ENCODE data around the gene TTC23.

TTC23 gene

GRCh38 chr15:99224372-99225214 is 24.8 kb downstream of the TTC23 start:
- Histone ChIP-seq H3K36me3 (ENCODE audit: insufficient read depth) (no peaks in the 10 kb centered on the region), H2AFZ (ENCODE audit: low read depth) (no peak overlapping the region), H3K4me2 (no peak overlapping the region), H3K79me2 (ENCODE audit: insufficient read depth, low read depth) (no peaks in the 10 kb centered on the region), H3K4me3 (IDR thresholded peaks at IDR 0.05; ENCODE audit: insufficient read depth, low read depth, low read length) (no peak overlapping the region), H4K20me1 (ENCODE audit: insufficient read depth) (no peaks in the 10 kb centered on the region), H3K27me3 (ENCODE audit: insufficient read depth, low read depth) (no peaks in the 10 kb centered on the region), H3K9ac (no peak overlapping the region), H3K27ac (no peak overlapping the region), H3K4me1 (ENCODE audit: low read depth, poor library complexity, severe bottlenecking) (no peaks in the 10 kb centered on the region)
- no peak for TF ChIP-seq CTCF (conservative IDR thresholded peaks at IDR 0.05; ENCODE audit: low read depth, low read length)

GRCh38 chr15:99213187-99213811 is 36.1 kb downstream of the TTC23 start:
- no peak overlapping the region for H2AFZ ChIP-seq (ENCODE audit: low read depth)
- no peaks in the 10 kb centered on the region for H4K20me1 ChIP-seq (ENCODE audit: insufficient read depth)
- no peaks in the 10 kb centered on the region for H3K36me3 ChIP-seq (ENCODE audit: insufficient read depth)
- no peak overlapping the region for H3K4me3 ChIP-seq (IDR thresholded peaks at IDR 0.05; ENCODE audit: insufficient read depth, low read depth, low read length)
- no peak overlapping the region for H3K4me2 ChIP-seq
- no peak overlapping the region for H3K27ac ChIP-seq
- no peaks in the 10 kb centered on the region for H3K79me2 ChIP-seq (ENCODE audit: insufficient read depth, low read depth)
- no peaks in the 10 kb centered on the region for H3K4me1 ChIP-seq (ENCODE audit: low read depth, poor library complexity, severe bottlenecking)
- no peaks in the 10 kb centered on the region for H3K27me3 ChIP-seq (ENCODE audit: insufficient read depth, low read depth)
- no peak overlapping the region for H3K9ac ChIP-seq
- peak; percentile 87 for TF ChIP-seq CTCF (conservative IDR thresholded peaks at IDR 0.05; ENCODE audit: low read depth, low read length)

- Histone ChIP-seq H3K79me2 (ENCODE audit: insufficient read depth, low read depth) (no peaks in the 10 kb centered on the region), H3K4me2 (no peak overlapping the region), H3K27me3 (ENCODE audit: insufficient read depth, low read depth) (no peaks in the 10 kb centered on the region), H4K20me1 (ENCODE audit: insufficient read depth) (no peaks in the 10 kb centered on the region), H3K9ac (no peak overlapping the region), H3K4me1 (ENCODE audit: low read depth, poor library complexity, severe bottlenecking) (no peaks in the 10 kb centered on the region), H3K36me3 (ENCODE audit: insufficient read depth) (no peaks in the 10 kb centered on the region), H2AFZ (ENCODE audit: low read depth) (no peak overlapping the region), H3K27ac (no peak overlapping the region), H3K4me3 (IDR thresholded peaks at IDR 0.05; ENCODE audit: insufficient read depth, low read depth, low read length) (no peak overlapping the region)
- no peak for TF ChIP-seq CTCF (conservative IDR thresholded peaks at IDR 0.05; ENCODE audit: low read depth, low read length)
Observed at GRCh38 chr15:99212406-99212805, 37.0 kb downstream of the TTC23 start.

- H3K27ac ChIP-seq, result no peak overlapping the region
- no peak overlapping the region for H3K4me2 ChIP-seq
- H4K20me1 ChIP-seq (ENCODE audit: insufficient read depth), result no peaks in the 10 kb centered on the region
- no peaks in the 10 kb centered on the region for H3K27me3 ChIP-seq (ENCODE audit: insufficient read depth, low read depth)
- H3K79me2 ChIP-seq (ENCODE audit: insufficient read depth, low read depth), result no peaks in the 10 kb centered on the region
- H3K4me3 ChIP-seq (IDR thresholded peaks at IDR 0.05; ENCODE audit: insufficient read depth, low read depth, low read length), result no peak overlapping the region
- no peak for TF ChIP-seq CTCF (conservative IDR thresholded peaks at IDR 0.05; ENCODE audit: low read depth, low read length)
- no peak overlapping the region for H2AFZ ChIP-seq (ENCODE audit: low read depth)
- H3K4me1 ChIP-seq (ENCODE audit: low read depth, poor library complexity, severe bottlenecking), result no peaks in the 10 kb centered on the region
- H3K36me3 ChIP-seq (ENCODE audit: insufficient read depth), result no peaks in the 10 kb centered on the region
- no peak overlapping the region for H3K9ac ChIP-seq
Observed at GRCh38 chr15:99211926-99212325, 37.5 kb downstream of the TTC23 start.

All from KMS-11 (cell line).